Adrenal gland (tissue), 12 donors: Measurements from ENCODE around the gene KLHL2. TPM values are rescaled to one million over a fixed set of nuclear protein-coding genes. Genes with fewer than 3 reads are reported as not detected.

Source experiments
- DNase-seq, 7 donors: peaks; one replicate each; pipeline ENCODE4 v3.0.0-alpha.2; 2019 to 2020
- H3K27ac ChIP-seq, 5 donors: fragments of 200-600 bp; sonication (generic) in 4 of 5; 1 replicate in 3 of 5; 2 replicates in 2 of 5; pipeline versions ENCODE4 v1.5.1 to v1.8.0; 2016 to 2020; ENCODE audit warnings: mild to moderate bottlenecking in 1 of 5
- H3K27me3 ChIP-seq: fragments of 200-600 bp; 2 replicates; pipeline ENCODE4 v1.8.0; 2021
- H3K36me3 ChIP-seq, 2 donors: fragments of 200-600 bp; replicated peaks in 1 of 2; 1 replicate in 1 of 2; 2 replicates in 1 of 2; pipeline versions ENCODE4 v1.5.1 to v1.8.0; 2018 to 2022
- H3K4me1 ChIP-seq, 2 donors: fragments of 200-600 bp; replicated peaks in 1 of 2; 1 replicate in 1 of 2; 2 replicates in 1 of 2; pipeline versions ENCODE4 v1.5.1 to v1.8.0; 2018 to 2021
- H3K4me3 ChIP-seq, 4 donors: fragments of 200-600 bp; sonication (generic) in 3 of 4; one replicate each; pipeline ENCODE4 v1.5.1; 2016 to 2018
- H3K9me3 ChIP-seq, 3 donors: fragments of 200-600 bp; sonication (generic) in 1 of 3; replicated peaks in 1 of 3; 1 replicate in 2 of 3; 2 replicates in 1 of 3; pipeline versions ENCODE4 v1.5.1 to v1.8.0; 2016 to 2021
- CTCF ChIP-seq, 6 experiments: fragments of 450-650 bp in 4 of 6; fragments of 200-600 bp in 2 of 6; sonication (generic) in 1 of 6; IDR thresholded peaks; 1 replicate in 5 of 6; 2 replicates in 1 of 6; pipeline versions ENCODE4 v1.5.1 to v1.8.0; 2016 to 2021; ENCODE audit warnings: antibody characterized with exemption in 6 of 6, mild to moderate bottlenecking in 2 of 6, moderate library complexity in 1 of 6
- POLR2A ChIP-seq, 2 donors: fragments of 450-650 bp; IDR thresholded peaks; one replicate each; pipeline ENCODE4 v1.6.1; 2017; ENCODE audit warnings: antibody characterized with exemption in 2 of 2, mild to moderate bottlenecking in 2 of 2, moderate library complexity in 1 of 2
- WGBS, 4 donors: extraction: QIAGEN DNeasy Blood & Tissue Kit in 2 of 4; methylation state at CpG; one replicate each; pipeline versions ENCODE4 v1.1.5 to v1.1.7; 2013 to 2017; 5-methylcytosine and 5-hydroxymethylcytosine counted together
- intact Hi-C, 2 donors: fragments of 100-400 bp; cut with DNase I; formaldehyde crosslinking; loops; one replicate each; pipeline versions ENCODE4 v1.14.1 to v1.15.0; 2022 to 2023
- polyA plus RNA-seq, 3 donors: library from polyadenylated mRNA; stranded (reverse); fragments of 200-250 nt in 2 of 3; fragments of 350-450 nt in 1 of 3; fragmentation: Illumina TruSeq in 1 of 3; extraction: RNeasy Lipid Tissue Mini Kit (QIAGEN cat#74804) in 1 of 3; gene quantifications; one replicate each; pipeline ENCODE4 v1.2.3, GENCODE V29; 2013 to 2014
- total RNA-seq, 9 donors: library from RNA; depleted of rRNA in 4 of 9; stranded (reverse); fragments of >200 nt in 4 of 9; fragments of 120-200 nt in 1 of 9; fragmentation: NEBNext Ultra II Directional in 1 of 9; extraction: Animal tissue kit (Norgen Biotek cat#: 25700) in 1 of 9; gene quantifications; one replicate each; pipeline versions ENCODE4 v1.1.0 to v1.2.4, GENCODE V29; 2013 to 2023
- donor health status: healthy with polysubstance abuse.
- donor health status: Bipolar disorder and iron deficiency.
- donor health status: DM: yes; HTN: yes; CAD: no.
- donor health status: DM: no; HTN: no; CAD: no.
- donor health status: DM: no; HTN: no; CAD: no.
- donor health status: DM: yes; HTN: yes; CAD: no.

Gene KLHL2
- total and polyA plus RNA-seq, 12 donors = 9.7 to 45.5 (median 25.2) TPM

- no peak overlapping the region for H3K27ac ChIP-seq
- intact Hi-C loops = loop anchor here (10.0 kb wide), 1 partner anchor 125 kb away; the partner anchor contains the start of gene MSMO1 (in 2 of the 2)
Measured at GRCh38 chr4:165199722-165200121, 7.6 kb upstream of the KLHL2 start.

GRCh38 chr4:165201806-165202205 lies 5.6 kb upstream of the KLHL2 start:
- no peaks in the 10 kb centered on the region for H3K9me3 ChIP-seq
- no peaks in the 10 kb centered on the region for H3K36me3 ChIP-seq
- no peak for TF ChIP-seq POLR2A (IDR thresholded peaks at IDR 0.05)
- no peak for TF ChIP-seq CTCF (IDR thresholded peaks at IDR 0.05)
- 57 to 79% (median 71%) methylated on average over 1 of the region's 1 CpG for WGBS, 4 donors
- no peak overlapping the region for H3K27ac ChIP-seq
- no peak overlapping the region for H3K4me3 ChIP-seq
- DNase-seq = no peak
- no peaks in the 10 kb centered on the region for H3K4me1 ChIP-seq
- intact Hi-C loops = loop anchor here (10.0 kb wide), 1 partner anchor 123 kb away; the partner anchor contains the start of gene MSMO1 (in 2 of the 2)
- no peaks in the 10 kb centered on the region for H3K27me3 ChIP-seq

More at GRCh38 chr4:165199722-165200121, 7.6 kb upstream of the KLHL2 start:
- Histone ChIP-seq H3K4me3 (no peak overlapping the region), H3K9me3 (no peaks in the 10 kb centered on the region), H3K27me3 (no peaks in the 10 kb centered on the region), H3K4me1 (no peaks in the 10 kb centered on the region), H3K36me3 (no peaks in the 10 kb centered on the region)
- WGBS, 4 donors = 86 to 93% (median 89%) methylated on average over 2 of the region's 2 CpGs
- no peak for TF ChIP-seq CTCF (IDR thresholded peaks at IDR 0.05)
- TF ChIP-seq POLR2A (IDR thresholded peaks at IDR 0.05) = no peak
- DNase-seq = no peak

DNA sequence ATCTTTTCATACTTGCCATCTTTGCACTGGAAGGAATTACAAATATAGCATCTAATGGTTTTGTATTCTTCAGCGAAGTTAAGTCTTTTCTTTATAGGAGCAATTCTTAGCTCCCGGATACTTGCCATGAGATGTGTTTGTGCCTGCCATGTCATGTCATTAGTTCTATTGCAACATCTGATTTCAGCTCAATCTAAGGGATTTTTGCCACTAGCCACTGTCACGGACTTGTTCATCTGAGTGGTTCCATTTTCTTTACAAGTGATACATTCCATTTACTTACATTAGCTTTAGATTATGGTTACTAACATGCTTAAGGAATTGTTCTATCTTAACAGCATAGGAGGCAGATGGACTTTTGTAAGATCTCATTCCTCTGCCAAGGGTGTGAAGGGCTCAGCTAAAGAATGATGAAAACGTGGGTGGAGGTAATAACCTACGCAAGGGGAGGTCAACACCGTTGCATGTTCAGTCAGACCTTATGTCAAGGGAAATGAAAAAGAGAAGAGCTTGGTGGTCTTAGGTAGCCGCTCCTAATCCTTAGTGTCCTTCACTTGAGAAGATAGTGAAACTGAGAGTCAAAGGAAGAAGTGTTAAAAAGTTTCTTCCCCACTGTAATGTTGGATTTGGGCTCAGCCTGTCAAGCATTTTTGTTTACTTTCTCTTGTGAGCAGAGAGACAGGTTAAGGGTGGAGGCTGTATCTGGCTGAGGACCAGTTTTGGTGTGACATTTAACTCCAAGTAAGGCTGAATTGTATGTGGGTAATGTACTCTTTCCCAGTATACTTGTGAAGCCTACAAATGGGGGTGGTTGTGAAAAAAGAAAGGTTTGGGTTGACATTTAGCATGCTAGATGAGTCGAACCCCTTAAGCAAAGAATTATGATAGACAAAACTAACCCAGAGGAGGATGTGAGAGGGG lies 3.6 kb upstream of the KLHL2 start:
- Histone ChIP-seq H3K9me3 (no peaks in the 10 kb centered on the region), H3K4me1 (peaks cover 4 to 8% of the 10 kb centered on the region in 2 donors), H3K36me3 (no peaks in the 10 kb centered on the region), H3K27me3 (no peaks in the 10 kb centered on the region), H3K4me3 (no peak overlapping the region), H3K27ac (no peak overlapping the region)
- DNase-seq = no peak
- WGBS, 4 donors = 72 to 81% (median 77%) methylated on average over 8 of the region's 8 CpGs
- intact Hi-C loops = loop anchor here (10.0 kb wide), 1 partner anchor 121 kb away; the partner anchor contains the start of gene MSMO1 (in 2 of the 2)
- TF ChIP-seq POLR2A (IDR thresholded peaks at IDR 0.05) (no peak), CTCF (IDR thresholded peaks at IDR 0.05) (no peak)

GRCh38 chr4:165204462-165204830 lies 2.9 kb upstream of the KLHL2 start:
- H3K9me3 ChIP-seq = no peaks in the 10 kb centered on the region
- peaks cover 5 to 14% of the 10 kb centered on the region in 2 donors for H3K4me1 ChIP-seq
- H3K27me3 ChIP-seq = no peaks in the 10 kb centered on the region
- 72 to 84% (median 77%) methylated on average over 3 of the region's 3 CpGs for WGBS, 4 donors
- no peak overlapping the region for H3K27ac ChIP-seq
- DNase-seq = no peak
- TF ChIP-seq POLR2A (IDR thresholded peaks at IDR 0.05) = no peak
- no peak for TF ChIP-seq CTCF (IDR thresholded peaks at IDR 0.05)
- H3K36me3 ChIP-seq = no peaks in the 10 kb centered on the region
- H3K4me3 ChIP-seq = no peak overlapping the region
- intact Hi-C loops = loop anchor here (10.0 kb wide), 1 partner anchor 120 kb away; the partner anchor contains the start of gene MSMO1 (in 2 of the 2)
